Measurements from ENCODE around the gene CXCL13.

DNA sequence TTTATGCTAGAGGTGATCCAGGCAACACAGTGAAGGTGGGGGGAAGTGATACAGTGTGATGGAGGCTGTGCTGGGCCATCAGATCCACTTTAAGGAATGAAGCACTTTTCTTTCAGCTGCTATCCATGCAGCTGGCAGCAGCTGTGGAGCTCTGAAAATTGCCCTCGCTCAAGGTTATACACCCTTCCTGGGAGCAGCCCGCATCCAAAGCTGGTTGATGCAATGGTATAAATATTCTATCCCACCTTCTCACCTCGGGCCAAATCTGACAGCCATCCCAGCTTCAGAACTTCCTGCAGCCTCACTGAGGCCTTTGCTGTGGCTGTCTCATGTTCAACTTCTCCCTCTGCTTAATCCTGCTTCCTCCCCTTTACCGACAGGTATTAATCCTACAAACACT lies 18.6 kb downstream of the CXCL13 start:
- TF ChIP-seq CTCF (IDR thresholded peaks at IDR 0.05) (no peak), ZFX (IDR thresholded peaks at IDR 0.05; ENCODE audit: borderline replicate concordance) (no peak)

Measured in 22Rv1 (cell line).